Measurements from ENCODE around the gene ATXN10.

Gene ATXN10

GRCh38 chr22:45775062-45775461, 103.4 kb downstream of the ATXN10 start:
- TF ChIP-seq TAF1 (IDR thresholded peaks at IDR 0.05; ENCODE audit: borderline replicate concordance, insufficient read depth, low read length) = no peak
- no peak for TF ChIP-seq FOXP2 (optimal IDR thresholded peaks at IDR 0.05; ENCODE audit: borderline replicate concordance, extremely low read depth, extremely low read length, insufficient read depth)

DNA sequence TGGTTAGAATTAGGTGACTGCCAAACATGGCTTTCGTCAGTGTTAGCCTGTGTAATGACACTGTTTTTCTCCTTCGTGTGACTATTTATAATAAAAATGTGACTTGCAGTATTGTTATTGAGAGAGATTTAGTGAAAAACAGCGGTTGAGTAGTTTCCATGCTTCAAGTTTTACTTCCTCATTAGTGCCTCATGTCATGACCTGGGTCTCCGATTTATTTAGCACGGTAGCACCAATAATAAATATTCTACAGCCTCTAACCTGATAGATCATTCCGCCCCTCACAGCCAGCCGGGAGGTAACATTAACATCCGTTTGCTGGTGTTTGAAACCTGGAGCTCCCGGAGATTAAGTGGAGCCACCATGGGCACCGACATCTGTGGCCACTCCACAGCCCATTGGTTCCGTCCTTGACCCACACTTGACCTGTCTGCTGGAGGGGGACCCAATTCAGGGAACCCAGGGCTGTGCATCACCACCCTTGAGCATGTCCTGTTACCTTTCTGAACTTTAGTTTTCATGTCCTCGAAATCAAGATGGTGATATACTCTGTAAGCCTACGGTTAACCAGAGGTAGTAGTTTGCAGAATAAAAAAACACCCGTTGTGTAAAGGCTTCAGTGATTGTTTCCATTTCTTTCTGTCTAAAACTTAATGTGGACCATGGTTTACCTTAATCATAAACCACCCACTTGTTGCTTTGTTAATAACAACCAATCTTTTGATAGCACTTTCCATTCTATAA, 104.1 kb downstream of the ATXN10 start:
- TF ChIP-seq SIN3A (IDR thresholded peaks at IDR 0.05; ENCODE audit: borderline replicate concordance, insufficient read depth, low read length) = no peak
- TF ChIP-seq TAF1 (IDR thresholded peaks at IDR 0.05; ENCODE audit: borderline replicate concordance, insufficient read depth, low read length) = no peak
- TF ChIP-seq POLR2AphosphoS5 (IDR thresholded peaks at IDR 0.05; ENCODE audit: low read depth, low read length) = no peak
- TF ChIP-seq FOXP2 (optimal IDR thresholded peaks at IDR 0.05; ENCODE audit: borderline replicate concordance, extremely low read depth, extremely low read length, insufficient read depth) = no peak
- TF ChIP-seq REST (IDR thresholded peaks at IDR 0.05; ENCODE audit: insufficient read depth in 1 of 2, low read depth in 2 of 2, low read length in 2 of 2) = no peak

DNA sequence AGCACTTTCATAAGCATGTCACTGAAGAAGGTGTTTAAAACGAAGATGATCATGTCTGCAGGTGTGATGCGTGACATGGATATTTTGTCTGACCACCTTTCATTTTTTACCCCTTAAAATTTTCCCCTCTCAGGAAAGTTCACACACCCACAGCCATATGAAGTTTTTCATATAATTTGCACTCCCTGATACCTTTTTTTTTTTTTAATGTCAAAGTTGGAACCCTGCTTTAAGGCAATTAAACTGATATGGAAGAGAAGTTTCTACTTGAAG, 104.6 kb downstream of the ATXN10 start:
- no peak for TF ChIP-seq REST (IDR thresholded peaks at IDR 0.05; ENCODE audit: insufficient read depth in 1 of 2, low read depth in 2 of 2, low read length in 2 of 2)
- TF ChIP-seq POLR2AphosphoS5 (IDR thresholded peaks at IDR 0.05; ENCODE audit: low read depth, low read length) = no peak
- TF ChIP-seq TAF1 (IDR thresholded peaks at IDR 0.05; ENCODE audit: borderline replicate concordance, insufficient read depth, low read length) = no peak

DNA sequence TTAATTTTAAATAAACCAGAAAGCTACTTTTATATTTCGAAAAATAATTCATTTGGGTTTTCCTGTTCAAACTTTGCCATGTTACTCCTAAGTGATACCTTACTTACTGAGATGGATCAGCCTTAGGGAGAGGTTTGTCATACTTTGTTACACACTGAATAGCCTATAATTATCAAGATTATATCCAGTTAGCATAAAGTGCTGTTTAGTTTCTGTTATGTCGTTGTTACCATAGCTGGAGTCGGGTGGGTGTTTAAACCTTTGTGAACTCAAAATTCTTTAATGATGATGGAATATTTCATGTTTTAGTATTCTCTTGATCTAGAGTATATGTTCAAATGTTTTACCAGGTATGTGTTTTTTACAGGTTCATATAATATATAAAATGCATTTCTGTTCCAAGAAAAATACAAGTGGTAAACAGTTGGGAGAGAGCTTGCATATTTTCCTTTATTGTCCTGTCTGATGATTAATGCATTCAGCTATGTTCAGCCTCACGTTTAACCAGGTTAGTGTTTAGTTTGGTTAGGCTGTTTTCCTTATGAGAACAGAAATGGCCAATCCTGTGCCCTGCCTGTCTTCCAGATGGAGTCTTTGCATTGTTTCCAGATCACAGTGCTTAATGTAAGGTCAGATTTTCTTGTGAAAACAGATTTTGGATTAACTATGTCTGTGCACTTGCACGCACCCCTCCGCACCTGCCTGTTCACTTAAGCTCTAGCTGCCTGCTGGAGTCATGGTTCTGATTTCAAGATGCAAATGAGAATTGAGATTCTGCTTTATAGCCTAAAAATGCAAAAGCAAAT, 105.6 kb downstream of the ATXN10 start:
- no peak for TF ChIP-seq REST (IDR thresholded peaks at IDR 0.05; ENCODE audit: insufficient read depth in 1 of 2, low read depth in 2 of 2, low read length in 2 of 2)
- no peak for TF ChIP-seq SIN3A (IDR thresholded peaks at IDR 0.05; ENCODE audit: borderline replicate concordance, insufficient read depth, low read length)
- TF ChIP-seq FOXP2 (optimal IDR thresholded peaks at IDR 0.05; ENCODE audit: borderline replicate concordance, extremely low read depth, extremely low read length, insufficient read depth) = no peak
- no peak for TF ChIP-seq POLR2AphosphoS5 (IDR thresholded peaks at IDR 0.05; ENCODE audit: low read depth, low read length)
- no peak for TF ChIP-seq TAF1 (IDR thresholded peaks at IDR 0.05; ENCODE audit: borderline replicate concordance, insufficient read depth, low read length)

DNA sequence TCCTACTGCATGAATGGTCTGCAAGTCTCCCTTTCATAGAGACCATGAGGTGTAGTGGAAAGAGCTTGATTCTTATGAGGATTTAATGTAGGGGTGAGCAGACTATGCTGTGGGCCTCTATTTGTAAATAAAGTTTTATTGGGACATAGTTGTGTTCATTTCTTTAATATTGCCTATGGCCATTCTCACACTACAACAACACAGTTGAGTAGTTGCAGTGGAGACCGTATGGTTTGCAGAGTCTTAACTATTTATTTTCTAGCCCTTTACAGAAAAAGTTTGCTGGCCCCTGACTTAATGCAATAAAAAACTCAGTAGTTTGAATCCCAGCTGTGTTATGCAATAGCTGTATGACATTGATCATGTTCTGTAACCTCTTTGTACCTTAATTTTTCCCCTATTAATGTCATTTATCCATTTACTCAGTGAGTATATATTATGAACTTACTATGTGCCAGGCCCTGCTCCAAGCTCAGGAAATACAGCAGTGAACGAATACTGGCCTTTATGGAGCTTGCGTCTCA, 106.3 kb downstream of the ATXN10 start:
- TF ChIP-seq POLR2AphosphoS5 (IDR thresholded peaks at IDR 0.05; ENCODE audit: low read depth, low read length) (no peak), REST (IDR thresholded peaks at IDR 0.05; ENCODE audit: insufficient read depth in 1 of 2, low read depth in 2 of 2, low read length in 2 of 2) (no peak), TAF1 (IDR thresholded peaks at IDR 0.05; ENCODE audit: borderline replicate concordance, insufficient read depth, low read length) (no peak), SIN3A (IDR thresholded peaks at IDR 0.05; ENCODE audit: borderline replicate concordance, insufficient read depth, low read length) (no peak), FOXP2 (optimal IDR thresholded peaks at IDR 0.05; ENCODE audit: borderline replicate concordance, extremely low read depth, extremely low read length, insufficient read depth) (no peak)

All from PFSK-1 (cell line).